Stomach (tissue), 9 donors: ENCODE measurements around the gene MYCBP2. TPM values are rescaled to one million over a fixed set of nuclear protein-coding genes. Genes with fewer than 3 reads are reported as not detected.

Experiments used
- DNase-seq, 2 donors: peaks; one replicate each; pipeline versions ENCODE4 v3.0.0 to v3.0.0-alpha.2; 2013 to 2019
- H3K27ac ChIP-seq, 5 donors: fragments of 200-600 bp in 4 of 5; sonication (generic) in 4 of 5; one replicate each; pipeline ENCODE4 v1.5.1; 2013 to 2019; ENCODE audit warnings: mild to moderate bottlenecking in 1 of 5, moderate library complexity in 1 of 5
- H3K27me3 ChIP-seq, 3 donors: fragments of 200-600 bp; sonication (generic); one replicate each; pipeline ENCODE4 v1.5.1; 2017 to 2019; ENCODE audit warnings: mixed run types in 1 of 3
- H3K36me3 ChIP-seq, 4 donors: fragments of 200-600 bp; sonication (generic); 1 replicate in 3 of 4; 2 replicates in 1 of 4; pipeline ENCODE4 v1.5.1; 2016 to 2019
- H3K4me1 ChIP-seq, 4 donors: fragments of 200-600 bp; sonication (generic); one replicate each; pipeline ENCODE4 v1.5.1; 2016 to 2019
- H3K4me3 ChIP-seq, 4 donors: fragments of 200-600 bp; sonication (generic) in 3 of 4; one replicate each; pipeline ENCODE4 v1.5.1; 2016 to 2019; ENCODE audit warnings: mild to moderate bottlenecking in 1 of 4
- H3K9me3 ChIP-seq, 4 donors: fragments of 200-600 bp; sonication (generic); one replicate each; pipeline ENCODE4 v1.5.1; 2016 to 2019
- CTCF ChIP-seq, 7 experiments: fragments of 450-650 bp in 4 of 7; fragments of 200-600 bp in 3 of 7; sonication (generic) in 3 of 7; IDR thresholded peaks; one replicate each; pipeline ENCODE4 v1.5.1; 2016 to 2019; ENCODE audit warnings: antibody characterized with exemption in 7 of 7, control low read depth in 2 of 7, mild to moderate bottlenecking in 1 of 7
- EP300 ChIP-seq: sonication (generic); formaldehyde crosslinking; IDR thresholded peaks from one replicate; pipeline ENCODE4 v1.6.1; 2017; ENCODE audit warnings: antibody characterized with exemption
- POLR2A ChIP-seq, 4 donors: fragments of 450-650 bp; IDR thresholded peaks; one replicate each; pipeline ENCODE4 v1.6.1; 2016; ENCODE audit warnings: antibody characterized with exemption in 4 of 4, control low read depth in 2 of 4, mild to moderate bottlenecking in 1 of 4, moderate library complexity in 1 of 4
- POLR2AphosphoS5 ChIP-seq, 3 donors: sonication (generic); formaldehyde crosslinking; IDR thresholded peaks; one replicate each; pipeline ENCODE4 v1.6.1; 2016; ENCODE audit warnings: antibody characterized with exemption in 3 of 3
- WGBS, 5 donors: extraction: QIAGEN DNeasy Blood & Tissue Kit in 3 of 5; methylation state at CpG; one replicate each; pipeline versions ENCODE4 v1.1.5 to v1.1.7; 2013 to 2018; 5-methylcytosine and 5-hydroxymethylcytosine counted together
- intact Hi-C: fragments of 100-400 bp; cut with DNase I; formaldehyde crosslinking; loops from one replicate; pipeline ENCODE4 v1.15.1; 2023; ENCODE audit warnings: low total_unique reads
- polyA plus RNA-seq, 3 donors: library from polyadenylated mRNA; stranded (reverse); fragments of 200-250 nt; gene quantifications; one replicate each; pipeline ENCODE4 v1.2.3, GENCODE V29; 2013
- total RNA-seq, 5 donors: library from RNA; depleted of rRNA; stranded (reverse); fragments of >200 nt; gene quantifications; one replicate each; pipeline versions ENCODE4 v1.1.0 to v1.2.3, GENCODE V29; 2014 to 2016
- donor health status: healthy with polysubstance abuse.
- donor health status: Bipolar disorder and iron deficiency.
- donor health status: healthy.

MYCBP2 gene
- total and polyA plus RNA-seq, 8 donors: 15.6 to 194 (median 70.4) TPM

GRCh38 chr13:77118134-77118533, 208.8 kb downstream of the MYCBP2 start:
- Histone ChIP-seq H3K36me3 (peaks cover 0 to 62% (median 39%) of the 10 kb centered on the region in 4 donors), H3K4me3 (no peak overlapping the region), H3K27ac (no peak overlapping the region), H3K27me3 (no peaks in the 10 kb centered on the region), H3K4me1 (peaks cover 0 to 3% (median 0%) of the 10 kb centered on the region in 4 donors), H3K9me3 (no peaks in the 10 kb centered on the region)
- 77 to 89% (median 82%) methylated on average over 3 of the region's 3 CpGs for WGBS, 5 donors
- no peak for DNase-seq
- no peak for TF ChIP-seq POLR2AphosphoS5 (IDR thresholded peaks at IDR 0.05)
- no peak for TF ChIP-seq CTCF (IDR thresholded peaks at IDR 0.05)
- no peak for TF ChIP-seq EP300
- no peak for TF ChIP-seq POLR2A (IDR thresholded peaks at IDR 0.05)
- intact Hi-C loops: no loop called here

GRCh38 chr13:77114271-77114670, 212.6 kb downstream of the MYCBP2 start:
- no peak for TF ChIP-seq POLR2A (IDR thresholded peaks at IDR 0.05)
- no peak for TF ChIP-seq EP300
- no peak for TF ChIP-seq POLR2AphosphoS5 (IDR thresholded peaks at IDR 0.05)
- TF ChIP-seq CTCF (IDR thresholded peaks at IDR 0.05): no peak
- peaks cover 0 to 10% (median 9%) of the 10 kb centered on the region in 4 donors for H3K9me3 ChIP-seq
- no peak overlapping the region for H3K27ac ChIP-seq
- H3K36me3 ChIP-seq: peaks cover 0 to 38% (median 31%) of the 10 kb centered on the region in 4 donors
- H3K4me1 ChIP-seq: peaks cover 0 to 3% (median 0%) of the 10 kb centered on the region in 4 donors
- H3K4me3 ChIP-seq: no peak overlapping the region
- DNase-seq: no peak
- H3K27me3 ChIP-seq: no peaks in the 10 kb centered on the region
- intact Hi-C loops: no loop called here

GRCh38 chr13:77113496-77113895, 213.4 kb downstream of the MYCBP2 start:
- H3K4me3 ChIP-seq: no peak overlapping the region
- H3K9me3 ChIP-seq: peaks cover 0 to 10% (median 9%) of the 10 kb centered on the region in 4 donors
- no peak overlapping the region for H3K27ac ChIP-seq
- TF ChIP-seq POLR2A (IDR thresholded peaks at IDR 0.05) (no peak), CTCF (IDR thresholded peaks at IDR 0.05) (no peak), POLR2AphosphoS5 (IDR thresholded peaks at IDR 0.05) (no peak), EP300 (no peak)
- peaks cover 0 to 34% (median 28%) of the 10 kb centered on the region in 4 donors for H3K36me3 ChIP-seq
- no peaks in the 10 kb centered on the region for H3K27me3 ChIP-seq
- DNase-seq: no peak
- H3K4me1 ChIP-seq: peaks cover 0 to 3% (median 0%) of the 10 kb centered on the region in 4 donors
- intact Hi-C loops: no loop called here

- peaks cover 0 to 10% (median 4%) of the 10 kb centered on the region in 4 donors for H3K36me3 ChIP-seq
- H3K4me3 ChIP-seq: no peak overlapping the region
- intact Hi-C loops: no loop called here
- no peaks in the 10 kb centered on the region for H3K4me1 ChIP-seq
- H3K27ac ChIP-seq: no peak overlapping the region
- DNase-seq: no peak
- TF ChIP-seq POLR2AphosphoS5 (IDR thresholded peaks at IDR 0.05) (no peak), CTCF (IDR thresholded peaks at IDR 0.05) (no peak), EP300 (no peak), POLR2A (IDR thresholded peaks at IDR 0.05) (no peak)
- no peaks in the 10 kb centered on the region for H3K27me3 ChIP-seq
- H3K9me3 ChIP-seq: peaks cover 0 to 3% (median 2%) of the 10 kb centered on the region in 4 donors
- WGBS, 5 donors: 91 to 99% (median 94%) methylated on average over 2 of the region's 2 CpGs
Measured at GRCh38 chr13:77105051-77105450, 221.8 kb downstream of the MYCBP2 start.
